Stimulated activated CD8-positive, alpha-beta memory T cell treated with anti-CD3 and anti-CD28 coated beads, Interleukin-2, amount 100 ng/mL, for 48 hours (primary cell): ENCODE data around the gene HSFX2.
"Not testable (repeated sequence)": the region's sequence is repeated elsewhere in the genome, so short reads cannot be mapped to it uniquely, and the experiment has no call there.

Experiments used
- DNase-seq, 2 donors: peaks; one replicate each; pipeline ENCODE4 v3.0.0-alpha.2; 2020; ENCODE audit warnings: low read depth in 2 of 2

HSFX2 gene

DNA sequence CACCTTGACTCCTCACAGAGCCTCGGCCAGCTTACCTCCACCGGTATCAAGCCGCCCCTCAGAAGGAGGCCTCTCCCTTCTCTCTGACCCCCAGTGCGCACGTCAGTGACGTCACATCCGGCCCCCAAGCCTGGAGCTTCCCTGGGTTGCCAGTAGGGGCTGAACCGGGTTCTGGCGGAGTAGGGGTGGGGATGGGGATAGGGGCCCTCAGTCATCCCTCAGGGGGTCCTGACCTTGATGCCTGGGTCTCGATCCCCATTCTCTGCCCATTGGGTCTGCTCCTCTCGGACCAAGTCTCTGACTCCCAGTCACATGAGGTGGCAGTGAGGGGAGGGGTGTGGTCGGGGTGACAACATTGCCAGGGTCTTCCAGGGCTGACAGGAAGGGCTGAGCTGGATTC is 7.8 kb downstream of the HSFX2 start, which contains the start of gene MAGEA9B:
TSS of gene MAGEA9B (minus strand) at position 101 of the 400 bp plus-strand sequence. CDS start 4,280 bp downstream, outside the sequence.
- DNase-seq: not testable (repeated sequence)

DNA sequence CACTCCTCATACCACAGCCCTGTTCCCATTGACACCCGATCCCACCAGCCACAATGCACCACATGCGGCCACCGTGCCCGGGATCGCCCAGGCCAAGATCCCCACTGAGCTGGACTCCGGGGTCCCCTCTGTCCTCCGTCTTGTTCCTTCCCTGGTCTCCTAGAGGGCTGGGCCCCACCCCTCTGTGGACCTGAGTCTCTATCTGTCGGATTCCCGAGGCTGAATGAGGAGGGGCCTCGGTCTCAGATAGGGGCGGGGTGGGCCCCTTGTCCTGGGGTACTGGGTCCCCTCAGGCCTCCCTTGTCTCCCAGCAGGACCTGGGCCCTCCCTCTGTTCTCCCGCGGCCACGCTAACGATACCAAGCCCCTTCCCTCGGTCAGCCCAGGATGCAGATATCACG is 9.5 kb downstream of the HSFX2 start:
- DNase-seq: not testable (repeated sequence)

DNA sequence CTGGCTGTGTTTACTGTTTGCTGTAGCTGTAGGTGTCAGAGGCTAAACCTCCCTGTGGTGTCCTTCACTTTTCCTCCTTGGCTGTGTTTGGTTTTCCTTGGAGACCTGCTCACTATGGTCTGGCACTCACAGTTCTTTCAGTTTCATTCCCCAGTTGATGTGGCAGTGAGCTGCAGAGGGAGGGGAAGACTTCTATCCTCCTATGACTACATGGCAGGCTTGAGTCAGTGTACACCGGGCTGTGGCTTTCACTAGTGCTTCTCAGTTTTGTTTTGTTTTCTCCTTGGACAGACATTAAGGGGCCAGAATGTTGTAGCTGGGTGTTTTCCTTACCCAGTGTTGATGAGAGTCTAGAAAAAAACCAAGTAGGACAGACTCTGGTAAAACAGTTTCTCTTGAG is 21.7 kb downstream of the HSFX2 start:
- not testable (repeated sequence) for DNase-seq

DNA sequence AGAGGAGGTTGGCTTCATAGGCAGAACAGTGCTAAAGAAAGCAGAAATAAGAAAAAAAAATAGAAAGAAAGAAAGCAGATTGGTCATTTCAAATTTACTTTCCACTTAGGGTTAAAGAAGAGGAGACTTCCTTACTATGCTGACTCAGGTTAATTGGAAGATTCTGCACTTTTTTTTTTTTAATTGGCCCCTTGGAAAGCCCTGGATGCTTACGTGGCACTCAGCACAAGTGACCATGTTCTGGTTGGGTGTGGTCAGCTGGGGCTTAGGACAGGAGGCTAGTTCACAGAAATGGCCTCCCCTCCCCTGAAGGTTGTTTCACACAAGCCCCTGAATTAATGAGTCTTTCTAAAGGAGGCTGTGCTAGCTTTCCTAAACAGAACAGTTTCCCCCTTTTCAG is 22.4 kb downstream of the HSFX2 start:
- no peak for DNase-seq

DNA sequence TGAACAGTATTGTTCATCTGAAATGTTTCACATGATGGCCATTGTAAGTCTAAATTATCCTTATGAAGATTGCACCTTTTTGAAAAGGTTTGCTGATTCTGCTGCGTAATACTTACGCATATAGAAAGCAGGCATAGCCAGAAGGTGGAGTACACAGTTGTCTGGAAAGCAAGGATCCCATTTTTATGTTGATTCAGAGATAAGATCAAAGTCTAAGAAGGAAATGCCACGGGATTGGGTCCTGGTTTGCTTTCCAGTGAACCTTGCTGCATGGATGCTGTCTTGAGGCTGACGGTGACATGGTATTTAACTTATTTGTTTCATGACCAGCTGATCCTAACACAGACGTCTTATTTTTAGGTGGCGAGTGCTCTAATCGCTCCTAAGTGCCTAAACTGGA is 23.3 kb downstream of the HSFX2 start:
- no peak for DNase-seq

DNA sequence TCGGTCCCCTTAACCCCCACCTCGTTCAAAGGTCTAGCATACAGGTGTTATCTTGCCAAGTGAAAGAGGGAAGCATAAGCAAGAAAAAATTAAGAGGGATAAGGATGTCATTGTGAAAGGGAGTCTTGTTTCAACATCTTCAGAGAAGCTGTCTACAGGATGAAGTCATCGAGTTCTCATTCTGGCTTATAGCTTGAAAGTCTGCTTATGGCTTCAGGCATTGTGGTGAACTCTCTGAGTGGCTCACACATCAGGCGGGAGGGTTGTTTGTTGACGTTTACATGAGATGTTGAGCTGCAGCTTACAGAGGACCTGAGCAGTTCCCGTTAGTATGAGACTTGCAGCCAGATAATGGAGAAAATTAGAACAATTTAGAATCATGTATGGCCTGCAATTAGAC is 24.4 kb downstream of the HSFX2 start:
- no peak for DNase-seq

DNA sequence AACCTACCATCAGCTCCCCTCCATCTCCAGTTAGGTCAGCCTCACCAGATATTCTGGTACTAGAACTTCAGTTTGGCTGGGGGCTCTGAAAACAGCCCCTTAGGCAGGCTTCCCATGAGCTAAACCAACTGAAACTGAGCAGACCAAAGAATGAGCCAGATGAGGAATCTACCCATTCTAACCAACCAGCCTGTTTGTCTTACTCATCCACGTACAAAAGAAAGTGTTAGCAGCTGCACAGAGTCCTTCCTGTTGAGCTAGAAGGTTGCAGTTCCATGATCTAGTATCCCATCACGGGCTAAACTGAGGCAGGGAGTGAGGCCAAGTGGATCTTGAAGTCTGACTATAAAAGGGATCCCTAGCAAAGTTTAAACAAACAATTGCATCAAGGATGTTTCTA is 25.3 kb downstream of the HSFX2 start:
- no peak for DNase-seq

DNA sequence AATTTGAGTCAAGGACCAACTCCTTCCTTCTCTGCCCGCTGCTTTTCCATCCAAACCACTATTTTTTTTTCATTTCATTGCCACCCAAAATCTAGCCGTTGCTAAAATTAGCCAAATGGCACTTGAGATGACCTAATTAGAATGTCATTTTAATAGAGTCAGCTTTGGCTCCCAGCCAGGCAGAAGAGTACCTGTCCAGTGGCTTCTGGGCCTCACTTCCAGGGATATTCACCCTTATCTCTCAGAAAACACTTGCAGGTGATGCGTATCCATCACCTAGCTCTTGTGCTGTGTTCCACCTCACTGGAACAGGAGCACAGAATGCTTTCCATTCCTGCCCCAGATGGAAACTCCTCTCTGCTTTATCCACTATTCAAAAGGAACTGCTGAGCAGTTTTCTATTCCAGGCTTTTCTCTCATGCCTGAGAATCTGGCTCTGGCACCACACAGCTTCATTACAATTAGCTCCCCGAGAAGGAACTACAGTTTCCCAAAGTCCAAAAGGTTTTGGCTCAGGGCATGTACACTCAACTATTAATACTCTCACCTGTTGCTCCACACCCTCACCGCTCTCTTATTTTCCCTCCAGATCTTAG is 26.3 kb downstream of the HSFX2 start:
- no peak for DNase-seq

DNA sequence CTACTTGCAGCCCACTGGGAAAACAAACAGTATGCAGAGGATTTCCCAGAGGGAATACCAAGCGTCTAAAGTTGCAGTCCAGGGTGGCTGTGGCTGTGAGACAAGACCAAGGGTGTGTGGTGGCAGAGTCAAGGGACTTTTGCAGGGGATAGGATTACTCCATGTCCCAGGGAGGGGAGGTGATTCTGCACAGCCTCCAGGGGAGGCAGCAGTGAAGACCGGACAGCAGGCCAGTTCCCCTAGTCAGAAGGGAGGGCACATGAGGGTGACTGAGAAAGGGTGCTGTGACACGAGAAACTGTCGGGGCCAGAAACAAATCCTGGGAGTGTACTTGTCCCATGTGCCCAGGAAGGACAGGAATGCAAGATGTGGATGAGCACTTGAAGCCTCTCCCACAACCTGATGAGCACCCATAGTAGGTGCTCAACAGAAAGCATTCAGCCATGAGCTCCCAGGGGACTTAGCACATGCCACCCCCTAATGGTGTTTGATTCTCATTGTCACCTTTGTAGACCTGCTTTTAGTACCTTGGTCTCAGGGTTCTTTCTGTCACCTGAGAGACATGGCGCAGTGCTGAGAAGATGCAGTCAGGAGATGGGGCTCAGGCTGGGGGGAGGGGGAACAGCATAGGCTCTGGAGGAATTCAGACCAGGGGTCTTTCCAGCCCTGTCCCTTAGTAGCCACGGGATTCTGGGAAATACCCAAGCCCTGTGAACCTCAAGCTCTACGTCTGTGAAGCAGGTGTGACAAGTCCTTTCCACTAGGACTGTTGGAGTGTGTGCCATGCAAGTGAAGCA is 27.3 kb downstream of the HSFX2 start:
- no peak for DNase-seq

DNA sequence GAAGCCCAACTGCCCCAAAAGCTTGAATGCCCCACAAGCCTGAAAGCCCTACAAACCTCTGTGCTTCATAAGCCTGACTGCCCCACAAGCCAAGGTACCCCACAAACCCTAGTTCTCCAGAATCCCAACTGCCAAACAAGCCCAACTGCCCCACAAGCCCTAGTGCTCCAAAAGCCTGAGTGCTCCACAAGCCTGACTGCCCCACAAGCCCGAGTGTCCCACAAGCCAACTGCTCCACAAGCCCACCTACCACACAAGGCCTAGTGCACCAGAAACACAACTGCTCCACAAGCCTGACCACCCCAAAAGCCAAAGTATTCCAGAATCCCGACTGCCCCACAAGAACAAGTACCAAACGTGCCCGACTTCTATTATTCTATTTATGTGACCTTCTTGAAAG is 31.8 kb downstream of the HSFX2 start:
- DNase-seq: no peak

DNA sequence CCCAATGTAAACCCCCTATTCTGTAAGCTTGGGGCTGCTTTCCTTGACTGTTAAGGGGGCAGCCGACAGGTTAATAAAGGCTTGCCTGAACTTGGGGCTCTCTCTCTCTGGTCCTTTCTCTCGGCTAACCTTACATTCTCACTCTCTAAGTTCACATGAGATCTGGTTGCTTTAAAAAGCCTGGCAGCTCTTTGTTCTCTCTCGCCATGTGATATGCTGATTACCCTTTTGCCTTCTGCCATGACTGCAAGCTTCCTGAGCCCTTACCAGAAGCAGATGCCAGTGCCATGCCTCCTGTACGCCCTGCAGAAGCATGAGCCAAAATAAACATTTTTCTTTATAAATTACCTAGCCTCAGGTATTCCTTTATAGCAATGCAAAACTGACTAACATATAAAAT is 39.9 kb downstream of the HSFX2 start:
- not testable (repeated sequence) for DNase-seq

DNA sequence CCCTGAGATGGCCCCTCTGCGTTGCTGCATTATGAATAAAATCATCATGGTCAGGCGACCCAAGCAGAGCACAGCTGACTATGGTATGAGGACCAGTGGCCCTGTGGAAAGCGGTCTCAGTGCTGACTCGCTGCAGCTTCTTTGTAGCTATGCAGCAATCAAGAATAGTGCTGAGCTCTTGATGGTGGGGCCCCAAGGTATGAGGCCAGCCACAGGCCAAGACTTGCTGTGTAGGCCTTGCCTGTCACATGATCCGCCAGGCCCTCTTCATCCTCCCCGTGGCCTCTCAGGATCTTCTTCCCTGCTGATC is 43.2 kb downstream of the HSFX2 start:
- not testable (repeated sequence) for DNase-seq

DNA sequence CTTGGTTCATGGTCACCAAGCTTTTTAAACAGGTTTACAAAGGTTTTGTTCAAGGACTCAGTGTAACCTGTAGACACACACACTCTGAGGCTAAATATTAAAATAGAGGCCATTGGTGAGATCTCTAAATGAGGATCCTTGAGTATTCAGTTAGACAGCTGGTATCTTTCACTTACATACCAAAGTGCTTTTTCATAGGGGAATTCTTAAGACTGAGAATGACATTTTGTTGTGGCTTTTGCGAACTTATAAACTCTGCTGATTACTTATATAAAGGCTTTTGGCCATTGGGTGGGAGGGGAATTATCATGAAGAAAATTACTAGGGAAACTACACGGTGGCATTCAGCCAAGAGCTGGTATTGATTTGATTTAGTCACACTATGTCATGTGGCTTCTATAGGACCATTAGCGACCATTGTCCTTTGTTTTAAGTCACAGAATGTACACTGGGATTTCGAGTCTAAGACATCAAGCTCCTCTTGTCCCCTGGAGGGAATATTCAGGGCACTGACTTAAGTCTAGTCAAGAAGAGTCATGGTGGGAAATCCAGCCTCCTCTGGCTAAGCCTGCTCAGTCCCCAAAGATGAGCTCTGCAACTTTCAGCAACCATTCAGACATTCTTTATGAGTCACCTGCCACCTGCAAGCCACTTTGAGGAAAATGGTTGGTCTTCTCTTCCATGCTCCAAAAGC is 43.7 kb downstream of the HSFX2 start:
- not testable (repeated sequence) for DNase-seq

DNA sequence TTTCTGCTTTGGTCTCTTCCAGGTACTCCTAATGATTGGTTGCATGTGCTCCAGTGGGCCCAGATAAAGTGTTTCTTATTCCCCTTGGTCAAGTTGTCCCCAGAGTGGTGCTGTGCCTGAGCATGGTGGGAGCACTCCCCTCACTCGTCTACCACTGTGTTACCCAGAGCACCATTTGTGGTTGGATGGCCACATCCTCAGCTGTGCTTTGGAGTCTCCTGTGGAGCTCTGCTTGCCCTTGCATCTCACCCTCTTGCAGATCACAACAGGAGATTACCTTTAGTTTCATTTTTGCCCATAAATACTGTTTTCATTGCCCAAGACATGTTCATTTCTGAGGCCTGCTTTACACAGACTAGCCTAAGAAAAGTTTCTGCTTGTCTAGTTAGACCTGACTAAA is 44.7 kb downstream of the HSFX2 start:
- not testable (repeated sequence) for DNase-seq

DNA sequence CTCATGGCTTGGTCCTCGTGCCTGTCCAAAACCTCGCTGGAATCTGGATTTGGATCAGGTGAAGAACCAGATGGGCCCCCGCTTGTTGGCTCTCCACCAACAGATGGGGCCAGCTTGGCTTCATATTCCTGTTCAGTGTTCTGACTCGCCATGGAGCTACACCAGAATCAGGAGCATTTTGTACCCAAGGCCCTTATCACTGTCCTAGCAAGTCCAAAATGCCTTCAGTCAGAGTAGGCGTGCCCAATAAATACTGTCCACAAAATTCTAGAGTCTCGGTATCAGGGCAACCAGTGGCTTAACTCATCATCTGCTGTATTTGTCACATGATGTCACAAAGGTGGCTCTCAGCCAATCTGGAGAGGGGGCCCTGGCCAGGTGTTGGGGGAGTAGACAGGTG is 45.4 kb downstream of the HSFX2 start, which contains the start of gene HSFX3:
TSS of gene HSFX3 (minus strand) at position 224 of the 400 bp plus-strand sequence. CDS start at position 152, 72 bp downstream.
- not testable (repeated sequence) for DNase-seq

DNA sequence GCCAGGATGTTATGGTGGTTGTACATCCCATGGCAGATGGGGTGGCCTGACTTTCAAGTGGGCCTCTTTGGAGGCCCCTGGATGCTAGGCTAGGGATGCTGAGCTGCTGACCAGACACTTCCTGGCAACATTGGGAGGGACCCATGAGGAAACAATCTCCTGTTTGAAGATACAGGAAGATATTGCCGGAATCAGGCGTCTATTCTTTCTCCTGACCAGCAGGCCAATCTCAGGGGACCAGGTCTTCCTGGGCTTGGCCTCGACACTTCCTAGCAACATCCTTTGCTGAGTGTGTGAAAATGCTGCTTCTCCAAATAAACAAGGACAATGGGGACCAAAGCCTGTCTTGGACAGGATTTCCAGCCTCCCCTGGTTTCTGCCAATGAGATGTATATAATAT is 47.3 kb downstream of the HSFX2 start:
- not testable (repeated sequence) for DNase-seq

DNA sequence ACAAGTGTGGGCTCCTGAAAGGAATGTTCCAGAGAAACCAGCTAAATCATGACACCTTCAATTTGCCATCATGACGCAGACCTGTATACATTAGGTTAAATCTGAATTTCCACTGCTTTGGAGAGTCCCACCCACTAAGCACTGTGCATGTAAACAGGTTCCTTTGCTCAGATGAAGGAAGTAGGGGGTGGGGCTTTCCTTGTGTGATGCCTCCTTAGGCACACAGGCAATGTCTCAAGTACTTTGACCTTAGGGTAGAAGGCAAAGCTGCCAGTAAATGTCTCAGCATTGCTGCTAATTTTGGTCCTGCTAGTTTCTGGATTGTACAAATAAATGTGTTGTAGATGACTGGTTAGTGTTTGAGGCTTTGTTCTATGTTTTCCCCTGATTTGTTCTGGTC is 48.2 kb downstream of the HSFX2 start:
- DNase-seq: not testable (repeated sequence)

DNA sequence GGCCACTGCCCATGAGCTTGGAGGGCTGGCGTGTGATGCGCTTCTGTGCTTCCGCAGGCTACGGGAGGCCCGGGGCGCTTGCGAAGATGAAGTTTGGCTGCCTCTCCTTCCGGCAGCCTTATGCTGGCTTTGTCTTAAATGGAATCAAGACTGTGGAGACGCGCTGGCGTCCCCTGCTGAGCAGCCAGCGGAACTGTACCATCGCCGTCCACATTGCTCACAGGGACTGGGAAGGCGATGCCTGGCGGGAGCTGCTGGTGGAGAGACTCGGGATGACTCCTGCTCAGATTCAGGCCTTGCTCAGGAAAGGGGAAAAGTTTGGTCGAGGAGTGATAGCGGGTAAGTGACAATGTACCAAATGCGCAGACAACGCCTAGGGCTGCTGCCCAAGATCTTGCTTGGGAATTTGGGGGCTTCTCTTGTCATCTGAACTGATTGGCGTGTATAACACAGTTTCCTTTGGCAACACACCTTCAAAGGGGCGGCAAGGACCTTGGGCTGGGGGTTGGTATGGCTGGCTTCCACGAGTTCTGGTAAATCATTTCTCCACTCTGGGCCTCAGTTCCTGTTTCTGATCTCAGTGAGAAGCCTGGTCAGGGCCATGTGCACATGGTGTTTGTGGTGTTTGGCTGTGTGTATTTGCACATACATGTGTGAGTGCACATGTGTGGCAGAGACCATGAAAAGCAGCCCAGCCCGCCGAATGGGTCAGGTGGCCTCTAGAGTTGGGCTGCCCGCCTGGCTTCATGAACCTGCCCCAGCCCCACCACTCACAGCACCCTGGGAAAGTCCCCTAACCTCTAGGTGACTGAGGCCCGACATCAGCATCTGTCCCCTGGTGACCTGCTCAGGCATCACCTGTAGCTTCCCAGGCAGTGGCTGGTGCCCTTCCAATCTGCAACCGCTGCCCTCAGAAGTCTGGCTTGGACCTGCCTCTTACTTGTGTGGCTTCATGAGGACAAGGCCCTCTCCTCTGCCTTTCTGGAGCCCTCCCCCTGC is 49.3 kb downstream of the HSFX2 start:
- not testable (repeated sequence) for DNase-seq
